ENCODE data around the gene OTOS. TPM values are rescaled to one million over a fixed set of nuclear protein-coding genes. Genes with fewer than 3 reads are reported as not detected.

The OTOS gene
- total RNA-seq, 2 experiments from 2014 or later: not detected

GRCh38 chr2:240138254-240138984 is 2.0 kb downstream of the OTOS start:
- ChIA-PET CTCF (no interaction called here), POLR2A (no interaction called here)
- Histone ChIP-seq H3K9me3 (ENCODE audit: control insufficient read depth in 1 of 2, insufficient read depth in 1 of 2, low read length in 2 of 2) (no peaks in the 10 kb centered on the region), H3K36me3 (ENCODE audit: insufficient read depth, low read length) (peaks cover 4% of the 10 kb centered on the region), H3K4me1 (ENCODE audit: insufficient read depth, low read length) (peaks cover 35% of the 10 kb centered on the region), H3K4me3 (ENCODE audit: low read length) (no peak overlapping the region), H3K27me3 (ENCODE audit: control insufficient read depth in 1 of 2, insufficient read depth in 2 of 2, low read length in 2 of 2) (peaks cover 4 to 6% of the 10 kb centered on the region in 2 experiments), H3K27ac (ENCODE audit: low read depth in 1 of 2, low read length in 2 of 2) (no peak overlapping the region)
- Mint-ChIP-seq H3K36me3 (ENCODE audit: low read depth) (peaks cover 27% of the 10 kb centered on the region), H3K27me3 (no peaks in the 10 kb centered on the region), H3K4me3 (peak overlapping the region; percentile 68), H3K4me1 (ENCODE audit: low read depth) (peaks cover 33% of the 10 kb centered on the region), H3K9me3 (no peaks in the 10 kb centered on the region), H3K27ac (no peak overlapping the region)
- no peak for ATAC-seq (ENCODE audit: poor library complexity)
- intact Hi-C loops (cut with DNase I, micrococcal nuclease): loop anchor here in 1 of 2 experiments (5.0 to 10.0 kb wide), 3 partner anchors 426 to 1714 kb away; partner anchors contain the start of genes ASB1, DUSP28, HDAC4 and RNPEPL1
- no peak for DNase-seq
- TF ChIP-seq CTCF (IDR thresholded peaks at IDR 0.05): no peak

GRCh38 chr2:240137596-240138253 is 2.7 kb downstream of the OTOS start:
- Mint-ChIP-seq H3K4me3 (peak overlapping the region; percentile 68), H3K27ac (peak overlapping the region; percentile 71), H3K4me1 (ENCODE audit: low read depth) (peaks cover 33% of the 10 kb centered on the region), H3K27me3 (no peaks in the 10 kb centered on the region), H3K36me3 (ENCODE audit: low read depth) (peaks cover 34% of the 10 kb centered on the region), H3K9me3 (no peaks in the 10 kb centered on the region)
- no peak overlapping the region for H3K27ac ChIP-seq (ENCODE audit: low read depth in 1 of 2, low read length in 2 of 2)
- peaks cover 11% of the 10 kb centered on the region for H3K36me3 ChIP-seq (ENCODE audit: insufficient read depth, low read length)
- POLR2A ChIA-PET: no interaction called here
- CTCF ChIA-PET: no interaction called here
- H3K4me3 ChIP-seq (ENCODE audit: low read length): no peak overlapping the region
- no peaks in the 10 kb centered on the region for H3K9me3 ChIP-seq (ENCODE audit: control insufficient read depth in 1 of 2, insufficient read depth in 1 of 2, low read length in 2 of 2)
- peaks cover 0 to 3% of the 10 kb centered on the region in 2 experiments for H3K27me3 ChIP-seq (ENCODE audit: control insufficient read depth in 1 of 2, insufficient read depth in 2 of 2, low read length in 2 of 2)
- DNase-seq (peak in 1 of 14 experiments; percentile 32), ATAC-seq (ENCODE audit: poor library complexity) (no peak)
- no peak for TF ChIP-seq CTCF (IDR thresholded peaks at IDR 0.05)
- intact Hi-C loops (cut with DNase I, micrococcal nuclease): loop anchor here in 1 of 2 experiments (5.0 to 10.0 kb wide), 3 partner anchors 427 to 1713 kb away; partner anchors contain the start of genes ASB1, DUSP28, HDAC4 and RNPEPL1
- H3K4me1 ChIP-seq (ENCODE audit: insufficient read depth, low read length): peaks cover 33% of the 10 kb centered on the region

GRCh38 chr2:240136671-240137292 is 3.7 kb downstream of the OTOS start:
- Histone ChIP-seq H3K4me3 (ENCODE audit: low read length) (peak overlapping the region; percentile 94), H3K27ac (ENCODE audit: low read depth in 1 of 2, low read length in 2 of 2) (peak overlapping the region in 1 of 2 donors; percentile 24), H3K4me1 (ENCODE audit: insufficient read depth, low read length) (peaks cover 33% of the 10 kb centered on the region), H3K9me3 (ENCODE audit: control insufficient read depth in 1 of 2, insufficient read depth in 1 of 2, low read length in 2 of 2) (no peaks in the 10 kb centered on the region), H3K36me3 (ENCODE audit: insufficient read depth, low read length) (peaks cover 21% of the 10 kb centered on the region), H3K27me3 (ENCODE audit: control insufficient read depth in 1 of 2, insufficient read depth in 2 of 2, low read length in 2 of 2) (peaks cover 0 to 2% of the 10 kb centered on the region in 2 experiments)
- Mint-ChIP-seq H3K4me1 (ENCODE audit: low read depth) (peaks cover 33% of the 10 kb centered on the region), H3K27ac (peak overlapping the region; percentile 71), H3K36me3 (ENCODE audit: low read depth) (peaks cover 43% of the 10 kb centered on the region), H3K9me3 (no peaks in the 10 kb centered on the region), H3K4me3 (peak overlapping the region; percentile 95), H3K27me3 (no peaks in the 10 kb centered on the region)
- intact Hi-C loops (cut with DNase I, micrococcal nuclease): loop anchor here in 1 of 2 experiments (5.0 to 10.0 kb wide), 3 partner anchors 428 to 1712 kb away; partner anchors contain the start of genes ASB1, DUSP28, HDAC4 and RNPEPL1
- CTCF ChIA-PET: no interaction called here
- POLR2A ChIA-PET: no interaction called here
- no peak for TF ChIP-seq CTCF (IDR thresholded peaks at IDR 0.05)
- ATAC-seq (ENCODE audit: poor library complexity): peak; percentile 41
- peak in 5 of 14 experiments; percentile 9 to 49 (median 22) for DNase-seq
